ENCODE measurements around the gene DICER1.

The DICER1 gene

DNA sequence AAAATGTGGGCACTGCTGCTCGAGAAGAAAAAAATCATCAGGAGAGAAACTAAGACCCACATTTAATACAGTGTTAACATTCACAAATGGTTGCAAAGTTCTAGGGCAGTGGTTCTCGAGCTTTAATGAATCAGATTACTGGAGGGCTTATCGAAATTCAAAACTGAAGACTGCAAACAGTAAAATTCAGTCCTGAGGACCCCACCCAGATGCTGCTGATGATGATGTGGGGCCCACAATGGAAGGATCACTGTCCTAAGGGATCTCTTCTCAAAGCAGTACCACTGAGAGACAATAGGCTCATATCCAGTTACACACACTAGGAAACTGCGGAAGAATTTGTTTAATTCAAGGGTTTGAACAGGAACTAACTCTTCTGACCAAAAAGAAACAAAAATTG lies 31.4 kb downstream of the DICER1 start:
- FAIRE-seq, result no peak
- no peak for DNase-seq (ENCODE audit: low spot score)

DNA sequence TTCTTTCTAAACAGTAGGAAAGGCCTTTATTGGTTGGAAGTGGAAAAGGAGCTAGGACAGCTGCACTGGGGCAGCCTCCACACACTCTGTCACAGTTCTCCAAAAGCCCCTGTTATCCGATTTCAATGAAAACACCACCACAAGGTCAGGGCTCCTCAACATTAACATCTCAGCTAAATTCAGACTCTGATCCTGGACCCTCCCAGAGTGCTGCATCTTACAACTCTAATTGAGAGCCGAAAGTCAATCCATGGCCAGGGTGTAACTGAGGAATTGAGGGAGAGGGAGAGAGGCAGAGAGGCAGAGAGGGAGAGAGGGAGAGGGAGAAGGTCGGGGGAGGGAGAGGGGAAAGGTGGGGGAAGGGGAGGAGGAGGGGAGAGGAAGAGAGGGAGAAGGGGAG lies 32.1 kb downstream of the DICER1 start:
- FAIRE-seq, result no peak

DNA sequence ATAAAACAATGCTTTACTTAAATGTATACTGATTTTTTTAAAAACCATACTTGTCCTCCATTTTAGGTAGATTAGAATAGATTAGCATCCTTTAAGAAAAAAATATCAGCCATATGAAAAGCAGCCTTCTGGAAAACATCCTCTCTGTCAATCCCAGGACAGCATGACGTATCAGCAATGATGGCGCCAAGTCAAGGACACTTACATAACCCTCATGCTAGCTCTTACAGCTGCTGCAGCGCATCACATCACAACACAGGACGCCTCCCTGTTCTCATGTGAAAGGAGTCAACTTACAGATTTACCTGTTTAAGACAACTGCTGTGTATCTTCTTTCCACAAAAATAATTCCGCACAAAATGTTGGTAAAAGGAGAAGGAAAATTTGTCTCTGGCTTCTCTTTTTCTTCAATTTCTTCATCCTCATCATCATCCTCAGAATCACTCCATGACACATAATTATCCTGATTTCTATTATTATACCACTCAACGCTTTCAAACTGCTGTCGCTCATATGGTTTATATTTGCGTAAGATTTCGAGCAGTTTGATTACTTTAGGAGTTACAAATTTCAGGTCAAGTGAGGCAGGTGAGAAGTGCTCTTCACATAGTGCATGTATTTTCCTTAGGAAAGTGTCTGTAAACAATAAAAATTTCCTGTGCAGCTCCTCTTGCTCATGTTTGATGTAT lies 33.3 kb downstream of the DICER1 start:
- FAIRE-seq, result no peak

More for the DNA sequence above, 32.1 kb downstream of the DICER1 start:
- DNase-seq (ENCODE audit: low spot score), result no peak

DNA sequence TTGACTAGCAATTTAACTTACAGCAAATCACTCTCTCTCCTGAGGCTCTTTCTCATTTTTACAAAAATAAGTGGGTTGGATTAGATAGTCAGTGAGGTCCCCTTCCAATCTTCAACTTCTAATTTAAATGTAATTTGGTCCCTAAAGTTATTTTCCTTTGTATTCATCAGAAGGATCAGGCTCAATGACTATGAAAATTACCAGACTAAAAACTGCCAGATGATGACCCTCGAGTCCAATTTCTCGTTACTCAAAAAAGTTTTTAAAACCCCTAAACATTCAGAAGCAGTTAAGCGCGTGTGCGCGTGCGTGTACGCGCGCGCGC lies 34.7 kb downstream of the DICER1 start:
- DNase-seq (ENCODE audit: low spot score) (no peak), FAIRE-seq (no peak)

More for the DNA sequence above, 33.3 kb downstream of the DICER1 start:
- DNase-seq (ENCODE audit: low spot score), result no peak

DNA sequence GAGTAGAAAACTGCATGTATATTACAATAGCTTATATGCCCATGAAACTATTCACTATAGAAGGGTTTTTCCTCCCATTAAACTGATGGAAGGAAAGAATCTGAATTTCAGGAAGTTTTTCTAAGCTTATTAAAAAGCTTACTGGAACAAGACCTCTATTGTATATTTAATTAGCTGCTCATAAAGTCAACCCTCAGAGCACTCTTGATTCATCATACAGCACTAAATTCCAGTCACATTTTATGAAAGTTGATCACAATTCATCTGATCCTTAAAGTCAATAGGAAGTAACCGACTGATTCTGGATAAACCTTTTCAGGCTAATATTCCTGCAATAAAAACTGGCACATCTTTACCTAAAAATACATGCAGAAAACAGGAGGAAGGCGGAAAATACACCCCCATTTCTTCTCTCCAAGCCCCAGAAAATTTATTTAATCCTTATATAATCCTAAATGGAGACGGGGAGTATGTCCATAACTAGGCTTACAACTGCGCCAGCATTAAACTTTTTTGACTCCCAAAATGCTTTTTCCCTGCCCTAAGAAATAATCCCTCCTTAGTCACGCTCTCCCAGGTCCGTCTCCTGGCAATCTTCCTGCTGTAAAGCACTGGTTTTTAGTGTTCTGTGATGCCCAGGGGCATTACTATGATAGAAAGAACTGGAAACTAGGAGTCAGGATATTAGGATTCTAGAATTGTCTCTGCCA lies 35.3 kb downstream of the DICER1 start:
- DNase-seq (ENCODE audit: low spot score), result no peak
- FAIRE-seq, result no peak

DNA sequence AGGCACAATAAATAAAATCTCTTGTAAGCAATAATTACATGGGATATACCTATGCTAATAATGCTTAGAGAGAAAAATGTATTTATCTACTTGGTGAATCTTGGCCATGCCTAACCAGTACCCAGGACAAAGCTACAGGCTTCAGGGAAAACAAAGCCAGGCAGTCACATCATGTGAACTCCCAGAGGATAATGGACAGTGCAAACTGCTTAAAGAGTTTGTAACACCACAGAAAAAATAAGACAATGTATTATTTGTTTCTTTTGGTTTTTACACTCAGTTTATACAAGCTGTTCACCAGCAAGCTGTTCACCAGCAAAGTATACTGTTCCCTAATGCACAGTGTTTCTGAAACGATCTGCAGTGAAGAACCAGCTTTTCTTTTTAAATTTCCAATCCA lies 38.0 kb downstream of the DICER1 start:
- DNase-seq (ENCODE audit: low spot score) (no peak), FAIRE-seq (no peak)

DNA sequence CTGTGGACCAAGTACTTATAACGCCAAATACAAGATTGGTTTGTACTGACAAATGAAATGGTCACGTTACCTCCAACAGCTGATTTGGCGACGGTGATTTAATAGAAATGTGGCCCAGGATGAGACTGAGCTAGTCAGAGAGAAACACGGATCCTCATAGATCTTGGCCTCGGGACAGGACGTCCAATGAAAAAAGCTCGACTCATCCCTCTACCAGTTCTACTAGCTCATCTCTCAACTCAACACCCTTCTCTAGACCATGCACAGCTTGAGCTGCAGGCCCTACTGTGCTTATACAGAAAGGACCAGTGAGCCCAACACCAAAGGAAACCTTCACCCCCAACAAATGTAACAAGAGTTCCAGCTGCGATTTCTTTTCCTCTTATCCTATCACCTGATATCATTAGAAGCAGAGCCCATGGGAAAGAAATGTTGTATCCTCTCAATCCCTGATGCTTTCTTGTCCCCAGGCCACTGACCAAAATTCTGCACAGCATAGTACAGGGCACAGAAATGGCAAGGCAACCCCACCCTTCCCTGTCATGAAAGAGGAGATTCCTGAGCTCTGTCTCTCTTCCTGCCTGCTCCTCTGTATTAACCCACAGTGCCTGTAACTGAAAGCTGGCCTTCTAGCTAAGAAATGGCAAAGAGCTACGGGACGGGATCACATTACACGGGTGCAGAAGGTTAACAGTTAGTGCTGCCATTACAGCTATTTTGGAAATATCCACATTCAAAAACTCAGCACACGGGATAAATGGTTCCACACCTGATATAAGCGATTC lies 39.2 kb downstream of the DICER1 start:
- FAIRE-seq, result no peak
- no peak for DNase-seq (ENCODE audit: low spot score)

DNA sequence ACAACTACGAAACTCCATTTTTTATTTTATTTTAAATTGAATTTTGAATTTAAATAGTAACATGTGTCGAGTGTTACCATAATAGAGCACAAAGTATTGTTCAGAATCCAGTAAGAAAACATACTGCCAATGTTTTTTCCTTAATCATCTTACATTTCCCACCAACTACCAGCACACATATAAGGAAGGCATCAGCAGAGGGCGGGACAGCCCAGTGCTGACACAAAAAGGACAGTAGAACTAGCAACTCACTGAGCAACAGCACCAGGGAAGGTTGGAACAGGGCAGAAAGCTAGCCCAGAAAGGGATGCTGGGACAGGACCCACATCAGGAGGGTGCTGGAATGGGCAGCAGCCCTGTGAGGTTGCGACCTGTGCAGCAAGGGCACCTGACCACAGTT lies 43.9 kb downstream of the DICER1 start:
- no peak for FAIRE-seq
- DNase-seq (ENCODE audit: low spot score), result no peak

DNA sequence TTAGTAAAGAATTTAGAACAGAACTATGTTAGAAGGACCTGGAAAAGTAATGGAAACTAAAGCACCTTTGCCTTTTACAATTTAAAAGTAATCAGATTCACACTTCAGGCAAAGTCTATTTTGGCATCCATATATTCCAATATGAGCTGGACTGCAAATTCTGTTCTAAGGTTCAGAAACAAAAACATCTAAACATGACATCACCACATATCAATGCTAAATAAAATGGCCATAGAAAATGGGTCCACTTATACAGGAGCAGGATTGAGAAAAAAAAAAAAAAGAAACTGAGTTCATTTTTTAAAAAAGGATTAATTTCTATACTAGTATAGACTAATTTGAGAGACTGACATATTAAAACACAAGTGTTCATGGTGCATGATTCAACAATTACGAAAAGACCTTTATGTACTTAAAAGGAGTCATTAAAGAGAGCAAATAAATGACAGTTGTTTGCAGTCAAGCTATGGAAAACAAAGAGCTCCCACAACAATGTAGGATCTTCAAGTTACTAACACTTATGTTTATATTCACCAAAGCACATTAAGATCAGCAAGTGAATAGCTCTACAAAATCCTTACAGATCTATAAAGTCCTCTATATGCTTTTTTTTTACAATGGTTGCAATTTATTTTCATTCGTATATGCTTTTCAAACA lies 45.7 kb downstream of the DICER1 start:
- FAIRE-seq, result no peak
- no peak for DNase-seq (ENCODE audit: low spot score)

DNA sequence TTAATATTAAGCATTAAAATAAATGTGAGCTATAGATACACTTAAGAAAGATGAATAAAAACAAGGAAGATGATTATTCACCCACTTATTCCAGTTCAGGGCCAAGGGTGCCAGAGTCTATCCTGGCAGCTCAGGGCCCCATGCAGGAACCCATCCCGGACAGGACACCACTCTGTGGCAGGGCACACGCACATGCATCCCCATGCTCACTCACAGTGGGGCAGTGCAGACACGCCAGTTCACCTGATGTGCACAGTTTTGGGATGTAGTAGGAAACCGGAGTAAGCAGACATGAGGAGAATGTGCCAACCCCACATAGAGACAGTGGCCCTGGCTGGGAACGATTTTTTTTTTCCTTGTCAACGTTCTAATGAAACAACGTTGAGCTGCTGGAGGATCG lies 47.2 kb downstream of the DICER1 start:
- DNase-seq (ENCODE audit: low spot score) (no peak), FAIRE-seq (no peak)

DNA sequence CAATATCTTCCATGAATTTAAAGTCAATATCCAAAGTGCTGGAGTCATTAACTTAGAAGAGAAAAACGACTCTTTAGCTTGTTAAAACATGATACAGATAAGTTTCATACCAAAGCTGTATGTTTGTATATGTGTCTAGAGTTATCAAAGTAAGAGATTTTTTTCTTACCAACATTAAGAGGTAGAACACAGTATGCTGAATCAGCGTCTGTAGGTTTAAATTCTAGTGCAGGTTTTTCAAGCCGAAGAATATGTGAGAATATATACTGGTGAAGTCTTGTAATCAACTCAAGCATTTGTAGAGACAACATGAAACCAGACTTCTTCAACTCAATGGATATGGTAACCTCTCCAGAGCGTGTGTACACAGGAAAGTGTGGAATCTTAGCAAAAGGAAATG lies 49.6 kb downstream of the DICER1 start:
- DNase-seq (ENCODE audit: low spot score) (no peak), FAIRE-seq (no peak)

DNA sequence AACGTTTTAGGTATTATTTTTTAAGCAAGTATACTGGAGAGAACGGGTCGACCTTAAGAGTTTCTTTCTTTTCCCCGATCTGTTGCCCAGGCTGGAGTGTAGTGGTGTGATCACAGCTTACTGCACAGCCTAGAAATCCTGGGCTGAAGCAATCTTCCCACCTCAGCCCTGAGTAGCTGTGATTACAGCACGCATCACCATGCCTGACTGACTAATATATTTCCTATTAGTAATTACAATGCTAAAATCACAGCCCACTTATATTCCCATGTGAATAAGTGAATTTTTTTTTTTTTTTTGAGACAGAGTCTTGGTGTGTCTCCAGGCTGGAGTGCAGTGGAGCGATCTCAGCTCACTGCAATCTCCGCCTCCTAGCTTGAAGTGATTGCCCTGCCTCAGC lies 50.4 kb downstream of the DICER1 start:
- DNase-seq (ENCODE audit: low spot score) (no peak), FAIRE-seq (no peak)

DNA sequence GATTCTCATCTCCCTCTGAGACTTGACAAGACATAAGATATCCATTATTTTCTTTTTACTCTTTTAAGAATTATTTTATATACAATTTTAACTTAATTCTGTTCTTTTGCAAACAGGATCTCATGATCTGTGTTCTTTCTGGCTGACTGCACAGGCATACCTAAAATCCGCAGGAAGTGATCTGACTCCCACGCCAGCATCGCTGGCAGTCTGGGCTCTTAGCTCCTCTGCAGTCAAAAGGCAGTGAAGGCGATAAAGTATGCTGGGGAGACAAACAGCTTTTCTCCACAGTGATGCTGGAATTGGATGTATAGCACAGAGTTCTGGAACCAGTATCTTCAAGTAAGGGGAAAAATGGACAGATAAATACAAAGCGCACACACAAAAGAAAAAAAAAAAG lies 52.4 kb downstream of the DICER1 start:
- DNase-seq (ENCODE audit: low spot score) (no peak), FAIRE-seq (no peak)

DNA sequence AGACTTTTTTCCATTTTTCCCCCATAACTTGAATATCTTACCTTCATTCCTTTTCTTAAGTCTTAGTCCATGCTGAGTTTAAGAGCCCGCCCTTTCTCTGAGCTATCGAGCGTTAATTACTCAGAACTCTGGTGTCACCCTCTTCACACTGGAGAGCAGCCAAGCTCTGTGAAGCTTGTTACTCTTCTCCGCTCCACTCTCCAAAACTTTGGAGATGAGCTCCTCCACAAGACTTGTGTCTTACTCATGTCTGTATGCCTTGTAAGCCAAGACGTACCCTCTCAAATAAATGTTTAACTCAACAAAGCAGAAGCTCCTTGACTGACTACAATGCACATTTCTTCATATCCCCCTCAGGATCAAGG lies 54.7 kb downstream of the DICER1 start:
- DNase-seq (ENCODE audit: low spot score), result no peak
- no peak for FAIRE-seq

DNA sequence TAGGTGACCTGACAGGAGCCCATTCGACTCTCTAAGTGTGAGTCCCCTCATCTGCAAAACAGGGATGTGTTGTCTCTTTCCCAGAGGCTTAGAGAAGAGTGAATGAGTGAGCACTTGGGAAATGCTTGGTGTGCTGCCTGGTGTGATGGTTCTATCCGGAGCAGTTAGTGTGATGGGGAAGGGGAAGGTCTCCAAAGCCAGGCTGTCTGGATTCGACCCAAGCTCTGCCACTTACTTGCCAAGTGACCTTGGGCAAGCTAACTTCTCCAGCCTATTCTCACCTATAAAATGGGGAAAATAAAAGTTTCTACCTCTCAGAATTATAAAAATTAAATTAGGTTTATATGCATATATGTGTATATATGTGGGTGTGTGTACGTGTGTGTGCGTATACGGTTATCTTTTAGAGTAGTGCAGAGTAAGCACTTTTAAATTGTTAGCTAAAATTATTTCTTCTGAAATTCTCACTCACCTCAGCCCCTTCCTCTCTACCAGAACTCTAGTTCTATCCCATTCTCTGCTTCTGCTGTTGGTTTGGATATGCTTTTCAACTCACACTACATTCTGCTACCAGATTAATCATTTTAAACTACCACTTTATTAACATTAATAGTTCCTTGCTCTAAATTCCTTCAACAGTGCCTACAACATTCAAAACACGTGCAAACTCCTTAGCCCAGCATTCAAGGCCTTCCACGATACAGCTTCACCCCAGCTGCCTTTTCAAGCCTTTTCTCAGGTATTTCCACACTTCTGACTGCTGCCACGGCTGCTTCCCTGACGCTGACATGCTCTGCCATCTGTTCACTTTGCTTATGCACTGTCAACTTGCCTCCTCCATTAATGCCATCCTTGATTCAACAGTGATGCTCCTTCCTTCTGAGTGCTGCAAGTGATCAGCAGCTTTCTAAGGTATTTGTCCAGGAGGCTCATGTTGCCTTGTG lies 55.3 kb downstream of the DICER1 start:
- DNase-seq (ENCODE audit: low spot score) (no peak), FAIRE-seq (no peak)

DNA sequence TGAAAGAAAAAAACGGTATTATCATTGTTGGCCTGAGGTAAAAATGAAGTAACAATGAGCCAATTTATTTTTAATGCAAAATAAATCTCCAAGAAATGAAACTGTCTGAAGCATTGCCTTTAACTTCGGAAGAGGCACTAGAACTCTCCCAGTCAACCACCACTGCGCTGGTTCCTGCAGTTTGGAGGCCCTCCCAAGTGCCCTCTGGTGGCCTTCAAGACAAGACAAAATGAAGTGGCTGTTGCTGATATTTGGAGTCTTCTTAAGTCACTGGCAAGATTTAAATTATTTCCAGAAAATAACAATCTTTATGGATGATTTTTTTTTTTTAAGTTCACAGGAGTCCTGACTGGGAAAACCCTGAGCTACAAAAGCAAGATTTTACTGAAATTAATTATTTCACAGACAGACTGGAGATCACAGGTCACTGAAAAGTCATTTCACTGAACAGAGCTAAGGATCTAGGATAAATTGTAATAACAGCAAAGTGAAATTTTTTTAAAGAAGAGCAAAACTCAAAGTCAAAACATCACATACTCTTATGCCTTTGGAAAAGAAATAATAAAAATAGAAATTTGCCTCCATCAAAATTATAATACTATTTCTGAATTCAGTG lies 58.2 kb downstream of the DICER1 start:
- DNase-seq (ENCODE audit: low spot score) (no peak), FAIRE-seq (no peak)

DNA sequence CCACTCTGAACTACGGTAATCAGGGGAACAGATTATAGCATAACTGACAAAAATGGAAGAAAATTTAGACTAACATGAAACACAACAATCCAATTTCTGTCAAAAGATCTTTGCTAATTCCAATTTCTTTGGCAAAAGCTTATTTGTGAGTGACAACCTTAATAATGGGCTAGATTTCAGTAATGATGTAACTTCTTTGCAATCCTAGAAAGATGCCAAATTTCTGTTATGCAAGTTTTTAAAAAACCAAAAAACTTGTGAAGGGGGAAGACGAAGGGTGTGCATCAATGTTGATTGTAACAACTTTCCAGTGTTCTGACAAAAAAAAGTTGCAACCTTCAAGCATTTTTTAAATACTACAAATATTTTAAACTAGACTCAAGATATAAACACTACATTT lies 59.9 kb downstream of the DICER1 start:
- FAIRE-seq (no peak), DNase-seq (ENCODE audit: low spot score) (no peak)

DNA sequence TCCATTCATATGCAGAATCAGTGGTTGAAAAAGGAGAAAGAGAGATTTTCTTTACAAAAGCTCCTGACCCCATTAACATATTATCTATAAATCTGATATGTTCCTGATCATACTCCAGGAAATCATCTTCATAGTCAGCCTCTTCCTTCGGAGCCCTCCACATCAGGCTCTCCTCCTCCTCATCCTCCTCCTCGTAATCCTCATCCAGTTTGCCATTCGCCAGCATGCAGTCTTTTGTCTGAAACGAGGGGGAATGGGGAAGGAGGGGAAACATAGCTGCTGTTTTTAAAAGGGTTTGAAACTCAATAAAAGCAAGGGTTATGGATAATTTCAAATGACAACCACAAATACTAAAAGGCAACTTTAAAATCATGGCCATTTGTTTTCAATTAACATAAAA lies 60.9 kb downstream of the DICER1 start:
- DNase-seq (ENCODE audit: low spot score), result no peak
- FAIRE-seq, result no peak

DNA sequence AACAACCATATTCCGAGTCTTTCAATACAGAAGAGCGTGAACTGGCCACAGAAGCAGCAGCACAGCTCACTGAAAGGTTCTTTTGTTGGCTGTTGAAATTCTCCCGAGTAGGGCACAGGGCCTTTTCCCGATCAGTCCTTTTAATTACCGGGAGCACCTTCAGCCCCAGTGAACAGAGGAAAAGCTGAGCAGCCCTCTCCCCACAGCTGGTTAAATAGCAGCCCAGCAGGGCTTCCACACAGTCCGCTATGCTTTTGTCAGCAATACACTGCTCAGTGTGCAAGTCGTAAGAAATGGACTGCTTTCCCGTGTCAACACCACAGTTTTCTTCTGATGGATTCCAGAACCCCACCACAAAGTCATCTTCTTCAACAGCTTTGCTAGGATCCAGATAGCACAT lies 61.3 kb downstream of the DICER1 start:
- DNase-seq (ENCODE audit: low spot score), result no peak
- no peak for FAIRE-seq

DNA sequence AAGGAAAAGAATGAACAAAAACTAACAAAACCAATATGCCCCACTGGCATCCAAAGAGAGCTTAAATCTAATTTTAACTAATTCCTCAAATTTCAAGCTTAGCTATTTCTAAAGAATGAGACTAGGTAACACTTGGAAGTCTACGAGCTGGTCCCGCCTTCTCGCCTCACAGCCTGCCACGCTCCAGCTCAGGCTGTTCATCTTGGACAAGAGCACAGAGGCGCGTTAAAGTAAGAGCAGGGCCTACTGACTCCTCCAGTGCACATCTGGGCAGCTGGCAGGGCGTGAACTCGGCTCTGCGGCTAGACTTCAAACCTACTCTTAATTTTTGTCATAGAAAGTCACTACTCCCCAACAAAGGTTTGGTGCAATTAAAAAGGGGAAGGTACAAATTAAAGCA lies 64.6 kb downstream of the DICER1 start:
- no peak for FAIRE-seq
- DNase-seq (ENCODE audit: low spot score), result no peak

DNA sequence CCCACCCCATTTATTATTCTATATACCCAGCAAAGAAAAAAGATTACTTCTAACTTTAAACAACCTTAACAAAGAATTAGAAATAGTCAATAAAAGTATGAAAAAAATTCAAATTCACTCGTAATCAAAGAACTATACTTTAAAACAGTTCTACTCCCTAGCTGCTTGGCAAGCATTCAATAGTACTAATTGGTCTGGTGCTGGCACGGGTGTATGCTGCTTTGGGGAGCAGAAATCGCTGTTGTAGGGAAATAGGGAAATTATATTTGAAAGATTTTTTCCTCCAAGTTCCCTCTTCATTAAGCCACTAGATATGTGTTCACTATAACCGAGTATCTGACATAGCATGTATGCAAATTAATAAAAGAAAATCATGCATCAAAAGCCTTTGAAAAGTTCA lies 65.7 kb downstream of the DICER1 start:
- DNase-seq (ENCODE audit: low spot score) (no peak), FAIRE-seq (no peak)
